ENCODE data around the gene METTL16.
A peak's percentile ranks its signal among the peaks of the same experiment; 100 is the strongest.

Gene METTL16

DNA sequence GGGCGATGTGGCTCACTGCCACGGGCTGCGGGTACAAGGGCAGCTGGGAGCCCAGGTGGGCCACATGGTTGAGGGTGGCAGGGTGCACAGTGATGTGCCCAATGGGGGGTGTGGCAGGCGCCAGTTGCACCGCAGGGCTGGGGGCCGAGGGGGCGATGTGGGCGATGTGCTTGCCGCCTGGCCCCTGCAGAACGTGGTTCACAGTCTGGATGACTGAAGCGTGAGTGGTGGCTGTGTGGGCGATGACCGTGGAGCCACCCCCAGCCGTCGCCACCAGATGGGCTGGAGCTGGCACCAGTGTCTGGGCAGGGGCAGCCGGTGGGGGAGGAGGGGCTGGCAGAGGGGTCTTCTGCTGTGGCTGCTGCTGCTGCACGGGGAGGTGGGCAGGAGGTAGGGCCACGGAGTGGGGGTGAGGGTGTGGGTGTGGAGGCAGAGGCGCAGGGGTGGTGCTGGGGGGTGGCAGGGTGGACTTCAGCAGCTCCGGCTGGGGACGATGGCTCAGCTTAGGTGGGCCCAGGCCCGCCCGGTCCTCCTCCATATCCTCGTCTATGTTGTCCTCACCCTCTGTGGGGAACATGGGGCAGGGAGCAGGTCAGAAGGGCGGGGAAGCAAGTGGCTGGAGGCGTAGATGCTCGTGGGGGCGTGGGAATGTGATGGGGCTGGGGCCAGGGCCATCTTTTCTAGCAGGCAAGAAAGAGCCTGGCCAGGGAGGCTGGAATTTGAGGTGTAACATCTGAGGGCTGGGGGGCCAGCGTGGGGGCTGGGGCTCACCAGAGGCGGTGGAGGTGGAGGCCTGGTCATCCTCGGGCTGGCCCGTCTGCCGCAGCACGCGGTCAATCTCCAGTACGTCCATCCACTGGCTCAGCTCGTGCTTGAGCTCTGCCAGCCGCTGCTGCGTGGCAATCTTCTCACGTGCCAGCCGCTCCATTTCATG lies 124.3 kb downstream of the METTL16 start:
- no peak for FAIRE-seq

DNA sequence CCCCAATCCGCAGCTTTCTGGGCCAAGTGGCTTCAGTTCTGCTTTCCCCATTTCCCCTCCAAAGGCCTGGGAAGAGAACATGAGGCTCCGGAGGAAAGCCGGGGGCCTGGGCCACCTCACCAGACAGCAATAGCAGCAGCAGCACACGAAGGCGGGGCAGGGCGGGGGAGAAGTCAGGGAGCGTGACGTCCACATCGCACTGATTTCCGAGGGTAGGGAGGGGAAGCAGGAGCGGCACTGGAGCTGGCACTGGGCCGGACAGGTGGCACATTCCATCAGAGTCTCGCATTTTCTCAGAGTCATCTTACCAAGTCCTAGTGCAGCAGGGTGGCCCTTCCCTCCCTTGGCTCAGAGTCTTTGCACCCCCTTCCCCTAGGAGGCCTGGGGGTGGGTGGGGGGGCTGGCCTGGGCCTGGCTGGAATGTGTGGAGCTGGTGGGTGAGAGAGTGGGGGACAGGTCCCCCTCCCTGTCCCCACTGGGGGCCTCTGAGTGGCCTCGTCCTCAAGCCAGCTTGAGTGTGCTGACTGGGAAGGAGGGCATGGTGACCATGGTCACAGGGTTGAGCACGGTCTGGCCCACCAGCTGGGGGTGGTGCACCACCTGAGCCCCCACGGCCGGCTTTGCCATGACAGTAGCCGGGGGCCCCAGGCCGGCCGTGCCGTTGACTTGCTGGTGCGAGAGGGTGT lies 125.1 kb downstream of the METTL16 start:
- FAIRE-seq (no peak), DNase-seq (ENCODE audit: insufficient read length, low spot score) (no peak)
- TF ChIP-seq POLR2A (IDR thresholded peaks at IDR 0.05; ENCODE audit: low read depth, low read length) (no peak), PAX5 (IDR thresholded peaks at IDR 0.05; ENCODE audit: insufficient read depth, low read length, severe bottlenecking) (no peak), SPI1 (IDR thresholded peaks at IDR 0.05; ENCODE audit: low read depth, low read length) (no peak), POLR2AphosphoS5 (IDR thresholded peaks at IDR 0.05; ENCODE audit: low read depth, low read length) (no peak), POU2F2 (IDR thresholded peaks at IDR 0.05; ENCODE audit: low read depth, low read length) (no peak), TAF1 (IDR thresholded peaks at IDR 0.05; ENCODE audit: low read depth, low read length) (no peak)

More for the DNA sequence above, 124.3 kb downstream of the METTL16 start:
- DNase-seq (ENCODE audit: insufficient read length, low spot score), result no peak
- TF ChIP-seq POLR2A (IDR thresholded peaks at IDR 0.05; ENCODE audit: low read depth, low read length) (no peak), TAF1 (IDR thresholded peaks at IDR 0.05; ENCODE audit: low read depth, low read length) (no peak), POLR2AphosphoS5 (IDR thresholded peaks at IDR 0.05; ENCODE audit: low read depth, low read length) (no peak), POU2F2 (IDR thresholded peaks at IDR 0.05; ENCODE audit: low read depth, low read length) (no peak), SPI1 (IDR thresholded peaks at IDR 0.05; ENCODE audit: low read depth, low read length) (no peak), PAX5 (IDR thresholded peaks at IDR 0.05; ENCODE audit: insufficient read depth, low read length, severe bottlenecking) (no peak)

DNA sequence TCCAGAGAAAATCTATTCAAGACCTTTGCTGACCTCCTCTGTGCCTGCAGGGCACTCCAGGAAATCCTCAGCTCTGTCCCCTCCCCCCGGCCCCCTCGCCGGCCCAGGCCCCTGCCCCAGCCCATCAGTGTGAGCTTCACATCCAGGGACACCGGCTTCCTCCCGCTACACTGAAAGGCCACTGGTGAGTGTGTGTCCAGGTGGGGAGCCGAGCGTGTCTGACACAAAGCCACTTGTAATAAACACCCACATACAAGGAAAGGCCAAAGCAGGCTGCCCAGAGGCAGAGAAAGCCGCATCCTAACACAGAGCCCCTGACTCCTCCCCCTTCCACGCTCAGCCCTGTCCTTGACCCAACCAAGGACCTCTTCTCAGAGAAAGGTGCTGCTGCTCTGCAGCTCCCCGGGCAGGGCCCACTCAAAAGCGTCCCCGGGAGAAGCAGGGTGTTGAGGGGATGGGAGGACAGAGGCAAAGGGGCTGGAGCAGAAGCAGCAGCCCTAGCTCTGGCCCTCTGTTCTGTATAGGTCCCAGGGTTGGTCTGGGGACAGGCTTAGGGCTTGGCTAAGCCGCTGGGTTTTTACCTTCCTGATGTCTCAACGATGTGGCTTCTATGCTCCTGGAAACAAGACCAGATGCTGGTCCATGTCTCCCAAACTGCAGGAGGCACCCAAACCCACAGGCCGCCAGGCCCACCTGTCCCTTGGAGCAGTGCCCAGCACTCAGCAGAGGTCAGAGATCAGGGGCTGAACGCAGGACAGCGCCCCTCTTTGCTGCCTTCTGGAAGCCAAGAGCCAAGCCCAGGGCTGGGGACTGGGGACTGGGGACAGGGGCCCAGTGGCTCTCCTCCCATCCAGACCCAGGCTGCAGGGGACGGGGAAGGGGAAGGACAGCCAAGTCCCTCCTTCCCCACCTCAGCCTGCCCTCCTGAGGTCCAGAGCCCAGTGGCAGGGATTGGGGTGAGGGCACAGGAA lies 126.2 kb downstream of the METTL16 start:
- no peak for FAIRE-seq
- TF ChIP-seq TAF1 (IDR thresholded peaks at IDR 0.05; ENCODE audit: low read depth, low read length) (no peak), POLR2A (IDR thresholded peaks at IDR 0.05; ENCODE audit: low read depth, low read length) (no peak), PAX5 (IDR thresholded peaks at IDR 0.05; ENCODE audit: insufficient read depth, low read length, severe bottlenecking) (no peak), POU2F2 (IDR thresholded peaks at IDR 0.05; ENCODE audit: low read depth, low read length) (no peak), SPI1 (IDR thresholded peaks at IDR 0.05; ENCODE audit: low read depth, low read length) (no peak), POLR2AphosphoS5 (IDR thresholded peaks at IDR 0.05; ENCODE audit: low read depth, low read length) (no peak)
- no peak for DNase-seq (ENCODE audit: insufficient read length, low spot score)

DNA sequence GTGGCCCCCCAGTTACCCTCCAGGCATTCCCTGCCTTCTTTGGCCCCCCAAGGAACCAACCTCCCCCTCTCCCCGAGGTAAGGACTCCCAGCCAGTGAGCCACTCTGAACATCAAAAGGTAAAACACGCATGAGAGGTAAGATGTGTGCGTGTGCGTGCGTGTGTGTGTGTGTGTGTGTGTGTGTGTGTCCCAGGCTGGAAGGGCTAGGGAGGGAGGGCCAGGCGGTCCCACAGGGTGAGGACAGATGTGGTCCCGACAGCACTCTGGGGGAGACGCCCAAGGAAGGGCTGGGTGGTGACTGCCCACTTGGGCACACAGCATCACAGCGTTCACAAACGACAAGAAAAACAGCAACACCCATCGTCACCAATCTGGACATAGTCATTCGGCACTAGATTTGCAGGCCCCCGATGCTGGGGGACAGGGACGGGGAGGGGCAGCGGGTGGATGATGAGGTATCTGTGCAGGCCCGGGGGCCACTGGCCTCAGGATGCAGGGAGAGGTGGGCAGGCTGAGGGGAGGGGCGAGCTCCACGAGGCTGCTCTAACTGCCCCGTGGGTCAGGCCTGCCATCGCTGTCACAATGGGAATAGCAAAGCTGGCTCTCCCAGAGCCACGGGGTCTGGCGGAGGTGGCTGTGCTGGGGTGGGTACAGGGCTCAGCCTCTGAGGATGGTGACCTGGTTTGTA lies 127.1 kb downstream of the METTL16 start:
- no peak for TF ChIP-seq POU2F2 (IDR thresholded peaks at IDR 0.05; ENCODE audit: low read depth, low read length)
- TF ChIP-seq POLR2AphosphoS5 (IDR thresholded peaks at IDR 0.05; ENCODE audit: low read depth, low read length), result no peak
- no peak for TF ChIP-seq SPI1 (IDR thresholded peaks at IDR 0.05; ENCODE audit: low read depth, low read length)
- TF ChIP-seq PAX5 (IDR thresholded peaks at IDR 0.05; ENCODE audit: insufficient read depth, low read length, severe bottlenecking), result no peak
- TF ChIP-seq TAF1 (IDR thresholded peaks at IDR 0.05; ENCODE audit: low read depth, low read length), result no peak
- no peak for TF ChIP-seq POLR2A (IDR thresholded peaks at IDR 0.05; ENCODE audit: low read depth, low read length)
- DNase-seq (ENCODE audit: insufficient read length, low spot score) (no peak), FAIRE-seq (no peak)

DNA sequence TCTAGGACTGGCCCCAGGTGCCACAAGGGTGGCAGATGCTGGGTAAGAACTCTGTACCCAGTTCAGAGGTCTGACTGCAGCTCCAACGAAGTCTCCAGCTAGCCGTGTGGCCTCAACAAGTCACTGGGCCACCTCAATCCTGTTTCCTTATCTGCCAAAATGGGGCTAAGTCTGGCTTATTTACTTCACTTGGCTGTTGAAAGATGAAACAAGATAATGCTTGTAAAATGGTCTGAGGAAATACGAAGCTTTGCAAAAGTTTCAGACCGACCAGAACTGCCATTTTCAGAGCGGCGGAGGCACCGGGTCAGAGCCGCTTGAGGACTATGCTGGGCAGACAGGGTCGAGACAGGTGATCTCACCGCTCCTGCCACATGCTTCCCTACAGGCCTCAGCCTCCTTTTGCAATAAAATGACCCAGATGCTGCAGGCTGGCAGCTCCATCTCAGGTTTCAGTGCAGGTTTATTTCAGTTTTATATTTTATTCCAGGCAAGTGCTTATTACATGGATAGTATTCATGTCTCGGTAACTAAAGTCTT lies 128.0 kb downstream of the METTL16 start:
- no peak for DNase-seq (ENCODE audit: insufficient read length, low spot score)
- no peak for FAIRE-seq
- TF ChIP-seq PAX5 (IDR thresholded peaks at IDR 0.05; ENCODE audit: insufficient read depth, low read length, severe bottlenecking) (no peak), POLR2AphosphoS5 (IDR thresholded peaks at IDR 0.05; ENCODE audit: low read depth, low read length) (no peak), SPI1 (IDR thresholded peaks at IDR 0.05; ENCODE audit: low read depth, low read length) (no peak), POU2F2 (IDR thresholded peaks at IDR 0.05; ENCODE audit: low read depth, low read length) (no peak), POLR2A (IDR thresholded peaks at IDR 0.05; ENCODE audit: low read depth, low read length) (no peak; the same call in 1 of the 2 replicates), TAF1 (IDR thresholded peaks at IDR 0.05; ENCODE audit: low read depth, low read length) (no peak)

DNA sequence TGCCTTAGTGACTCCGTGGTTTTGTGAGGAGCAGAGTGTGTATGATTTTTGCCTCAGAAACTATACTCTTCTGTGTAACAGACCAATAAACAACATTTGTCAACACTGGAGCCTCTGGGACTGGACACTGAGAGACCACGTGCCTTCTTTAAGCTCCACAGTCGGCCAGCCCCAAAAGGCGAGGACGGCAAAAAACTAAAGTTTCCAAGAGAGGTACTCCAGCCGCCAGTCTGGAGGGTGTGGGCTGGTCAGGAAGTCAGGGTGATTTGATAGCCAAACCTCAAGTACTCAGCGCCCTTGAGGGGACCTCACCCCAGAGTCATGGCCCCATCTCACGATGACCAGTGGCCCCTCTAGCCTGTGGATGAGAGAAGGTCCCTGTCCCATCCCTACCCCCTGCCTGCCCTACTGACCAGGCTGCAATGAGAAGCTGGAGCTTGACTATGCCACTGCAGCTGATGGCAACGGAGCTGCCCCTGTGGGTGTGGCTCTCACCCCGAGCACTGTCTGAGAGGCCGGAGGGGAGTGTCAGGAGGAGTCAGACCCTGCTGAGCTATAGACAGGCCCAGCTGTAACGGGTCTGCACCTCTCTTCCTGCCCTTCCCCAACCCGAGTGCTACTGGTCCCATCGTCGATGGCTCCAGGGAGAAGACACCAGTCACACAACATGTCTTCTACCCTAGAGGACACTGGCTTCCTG lies 130.6 kb downstream of the METTL16 start:
- FAIRE-seq (no peak), DNase-seq (ENCODE audit: insufficient read length, low spot score) (no peak)
- no peak for TF ChIP-seq PAX5 (IDR thresholded peaks at IDR 0.05; ENCODE audit: insufficient read depth, low read length, severe bottlenecking)
- no peak for TF ChIP-seq POU2F2 (IDR thresholded peaks at IDR 0.05; ENCODE audit: low read depth, low read length)
- TF ChIP-seq SPI1 (IDR thresholded peaks at IDR 0.05; ENCODE audit: low read depth, low read length), result no peak
- no peak for TF ChIP-seq POLR2AphosphoS5 (IDR thresholded peaks at IDR 0.05; ENCODE audit: low read depth, low read length)
- no peak for TF ChIP-seq TAF1 (IDR thresholded peaks at IDR 0.05; ENCODE audit: low read depth, low read length)
- TF ChIP-seq POLR2A (IDR thresholded peaks at IDR 0.05; ENCODE audit: low read depth, low read length), result no peak

DNA sequence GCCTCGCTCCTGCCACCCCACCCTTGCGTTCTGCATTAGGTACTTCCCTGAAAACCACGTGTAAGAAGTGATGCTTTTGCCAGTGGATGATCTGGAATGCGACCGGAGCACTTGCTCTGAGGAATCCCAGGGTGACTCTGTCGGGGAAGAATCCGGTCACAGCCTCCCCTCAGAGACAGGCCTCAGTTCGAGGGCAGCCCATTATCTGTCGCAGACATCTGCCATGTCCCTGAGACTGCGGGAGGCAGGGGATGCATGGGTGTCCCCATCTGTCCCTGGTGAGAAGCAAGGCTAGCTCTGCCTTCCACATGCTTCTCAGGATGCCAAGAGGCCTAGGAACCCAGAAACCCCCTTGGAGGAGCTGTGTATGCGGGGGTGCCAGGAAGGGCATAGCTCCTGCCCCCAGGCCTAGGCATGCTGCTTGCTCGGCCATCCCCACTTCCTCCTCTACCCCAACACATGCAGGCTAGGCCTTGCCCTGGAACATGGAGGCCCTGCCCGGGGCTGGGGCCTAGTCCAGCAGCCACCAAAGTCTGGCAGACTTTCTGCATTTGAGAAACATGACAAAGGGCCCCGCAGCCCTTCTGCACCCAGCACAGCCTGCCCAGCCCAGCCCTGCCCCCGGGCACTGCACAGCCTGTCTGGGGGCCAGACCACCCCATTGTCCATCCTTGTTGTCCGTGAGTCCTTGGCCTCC lies 131.3 kb downstream of the METTL16 start:
- FAIRE-seq, result no peak
- DNase-seq (ENCODE audit: insufficient read length, low spot score), result no peak
- TF ChIP-seq PAX5 (IDR thresholded peaks at IDR 0.05; ENCODE audit: insufficient read depth, low read length, severe bottlenecking) (no peak), TAF1 (IDR thresholded peaks at IDR 0.05; ENCODE audit: low read depth, low read length) (no peak), POLR2A (IDR thresholded peaks at IDR 0.05; ENCODE audit: low read depth, low read length) (peak; percentile 20; the same call in 1 of the 2 replicates)

Data from GM12891 (cell line).